Jurkat, Clone E6-1 (cell line): Measurements from ENCODE around the gene STX5.
"Not testable (repeated sequence)": the region's sequence is repeated elsewhere in the genome, so short reads cannot be mapped to it uniquely, and the experiment has no call there.

Experiments used
- DNase-seq: peaks from one replicate; pipeline ENCODE4 v3.0.0-alpha.2; 2011; ENCODE audit warnings: low read depth, low spot score
- H3K4me3 ChIP-seq: 2 replicates; pipeline ENCODE4 v1.5.1; 2011; ENCODE audit warnings: mild to moderate bottlenecking, low read length, control low read depth, moderate library complexity

The STX5 gene

DNA sequence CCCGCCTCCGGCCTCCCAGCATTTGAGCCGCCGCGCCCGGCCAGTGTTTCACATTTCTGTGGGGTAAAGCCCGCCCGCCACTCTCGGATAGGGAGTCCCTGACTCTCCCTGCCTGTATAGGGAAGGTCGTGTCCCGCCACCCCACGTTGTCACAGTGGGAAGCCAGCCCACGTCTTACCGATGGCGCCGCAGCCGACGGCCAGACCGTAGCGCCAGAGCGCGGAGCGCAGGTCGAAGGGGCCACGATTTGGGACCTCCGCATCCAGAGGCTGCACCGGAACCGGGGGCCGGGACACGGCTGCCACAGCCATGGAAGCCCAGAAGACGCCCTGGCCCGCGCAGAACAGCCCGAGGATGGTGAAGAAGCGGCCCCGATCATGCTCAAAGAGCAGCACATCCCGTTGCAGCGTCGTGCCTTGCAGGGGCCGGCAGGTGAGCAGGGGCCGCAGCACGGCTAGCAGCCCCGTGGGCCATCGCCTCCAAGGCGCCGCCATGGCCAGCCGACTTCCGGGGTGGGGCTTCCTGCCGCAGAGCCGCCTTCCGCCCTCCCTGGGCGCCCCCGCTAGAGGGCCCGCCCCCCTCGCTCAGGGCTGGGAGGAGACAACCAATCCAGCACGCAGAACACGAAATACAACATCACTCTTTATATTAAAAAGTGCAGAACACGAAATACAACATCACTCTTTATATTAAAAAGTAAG, 40.2 kb downstream of the STX5 start, which contains the start of gene TMEM223:
TSS of gene TMEM223 (minus strand) at position 506 of the 701 bp plus-strand sequence. CDS start at position 494, 12 bp downstream.
- peak within 1 kb of the TSS; percentile 90 for H3K4me3 ChIP-seq
- peak; percentile 63 for DNase-seq

- H3K4me3 ChIP-seq, result no peak overlapping the region
These were observed 42.3 kb downstream of the STX5 start for GRCh38 chr11:62789576-62789975.

GRCh38 chr11:62788991-62789390, 42.9 kb downstream of the STX5 start:
- no peak overlapping the region; the same call in 1 of the 2 replicates for H3K4me3 ChIP-seq

More at GRCh38 chr11:62789576-62789975, 42.3 kb downstream of the STX5 start:
- no peak for DNase-seq

DNA sequence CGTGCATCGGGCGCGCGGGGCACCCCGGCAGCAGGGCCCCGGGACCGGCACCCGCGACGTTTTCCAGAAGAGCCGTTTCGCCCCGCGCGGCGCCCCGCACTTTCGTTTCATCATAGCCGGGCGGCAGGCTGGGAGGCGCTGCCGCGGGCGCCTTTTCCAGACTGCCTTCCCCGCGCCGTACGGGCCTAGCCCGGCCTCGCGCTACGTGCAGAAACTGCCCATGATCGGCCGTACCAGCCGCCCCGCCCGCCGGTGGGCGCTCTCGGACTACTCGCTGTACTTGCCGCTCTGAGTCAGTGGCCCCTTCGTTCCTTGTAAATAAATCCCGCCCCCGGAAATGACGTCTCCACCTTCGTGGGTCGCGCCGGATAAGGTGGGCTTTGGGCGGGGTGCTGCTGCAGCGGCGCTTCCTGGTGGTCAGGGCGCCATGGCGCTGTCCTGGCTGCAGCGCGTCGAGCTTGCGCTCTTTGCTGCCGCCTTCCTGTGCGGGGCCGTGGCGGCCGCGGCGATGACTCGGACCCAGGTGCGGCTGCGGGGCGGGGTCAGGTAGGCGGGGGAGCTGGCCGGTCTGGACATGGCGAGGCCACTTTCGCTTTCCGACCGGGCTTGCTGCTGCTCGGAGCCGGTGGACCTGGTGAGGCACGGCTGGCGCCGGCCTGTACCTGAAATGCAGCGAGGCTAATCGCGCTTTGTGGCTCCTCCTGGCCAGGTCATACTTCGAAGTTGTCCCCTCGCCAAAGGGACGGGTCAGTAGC, 44.7 kb downstream of the STX5 start, which contains the start of gene TMEM179B:
TSS of gene TMEM179B (plus strand) at position 398 of the 755 bp plus-strand sequence. CDS start at position 428, 30 bp downstream.
- peak within 1 kb of the TSS; percentile 97 for H3K4me3 ChIP-seq
- peak; percentile 97 for DNase-seq

More at GRCh38 chr11:62788991-62789390, 42.9 kb downstream of the STX5 start:
- no peak for DNase-seq

DNA sequence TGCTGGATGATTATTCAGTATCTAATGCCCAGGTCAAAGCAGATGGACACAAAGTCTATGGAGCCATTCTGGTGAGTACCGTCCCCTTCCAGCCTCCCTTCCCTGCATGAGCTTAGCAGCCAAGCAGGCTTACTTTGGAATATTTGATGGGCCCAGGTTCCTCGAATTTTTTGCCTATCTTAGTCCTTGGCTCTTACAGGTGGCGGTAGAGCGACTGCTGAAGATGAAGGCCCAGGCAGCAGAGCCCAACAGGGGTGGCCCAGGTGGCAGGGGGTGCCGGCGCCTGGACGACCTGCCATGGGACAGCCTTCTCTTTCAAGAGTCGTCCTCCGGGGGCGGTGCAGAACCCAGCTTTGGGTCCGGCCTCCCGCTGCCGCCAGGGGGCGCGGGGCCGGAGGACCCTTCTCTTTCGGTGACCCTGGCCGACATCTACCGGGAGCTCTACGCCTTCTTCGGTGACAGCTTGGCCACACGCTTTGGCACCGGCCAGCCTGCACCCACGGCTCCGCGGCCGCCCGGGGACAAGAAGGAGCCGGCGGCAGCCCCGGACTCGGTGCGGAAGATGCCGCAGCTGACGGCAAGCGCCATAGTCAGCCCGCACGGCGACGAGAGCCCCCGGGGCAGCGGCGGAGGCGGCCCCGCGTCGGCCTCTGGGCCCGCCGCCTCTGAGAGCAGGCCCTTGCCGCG, 45.4 kb downstream of the STX5 start:
- H3K4me3 ChIP-seq, result peak overlapping the region; percentile 97
- DNase-seq, result peak; percentile 63

DNA sequence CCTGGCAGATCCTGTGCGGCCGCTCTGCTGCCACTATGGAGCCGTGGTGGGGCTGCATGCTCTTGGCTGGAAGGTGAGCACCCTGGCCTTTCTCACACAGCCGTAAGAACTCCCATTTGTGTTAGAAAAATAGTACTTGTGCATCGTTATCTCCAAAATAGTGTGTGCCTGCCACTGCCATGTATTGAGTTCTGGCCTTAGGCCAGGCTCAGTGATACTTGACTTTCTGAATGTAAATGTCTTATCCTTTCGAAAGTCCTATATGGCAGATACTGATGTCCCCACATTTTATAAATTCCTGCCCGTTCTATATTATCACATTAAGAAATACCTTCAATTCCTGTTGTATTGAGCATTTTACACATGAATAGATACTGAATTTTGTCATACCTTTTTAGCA, 49.1 kb downstream of the STX5 start:
- no peak for DNase-seq
- no peak overlapping the region for H3K4me3 ChIP-seq

DNA sequence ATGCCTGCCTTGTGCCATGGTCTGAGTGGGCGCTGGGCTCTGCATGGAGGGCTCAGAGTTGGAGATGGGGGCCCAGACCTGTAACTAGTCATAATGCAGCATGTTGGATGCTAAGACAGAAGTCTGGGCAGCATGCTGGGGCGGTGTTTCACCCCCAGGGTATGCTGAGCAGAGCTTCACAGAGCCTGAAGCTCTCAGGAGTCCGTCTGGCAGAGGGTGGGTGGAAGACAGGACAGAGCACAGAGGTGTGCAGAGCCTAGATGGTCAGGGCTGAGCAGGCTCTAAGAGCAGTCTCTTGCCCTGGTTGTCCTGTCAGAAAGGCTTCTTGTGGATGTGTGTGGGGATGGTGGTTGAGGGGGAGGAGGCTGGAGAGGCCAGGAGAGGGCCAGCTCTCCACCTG, 53.4 kb downstream of the STX5 start:
- DNase-seq, result no peak
- H3K4me3 ChIP-seq, result no peak overlapping the region

- DNase-seq, result no peak
- no peak overlapping the region for H3K4me3 ChIP-seq
These were observed 54.5 kb downstream of the STX5 start for GRCh38 chr11:62777389-62777788.

- H3K4me3 ChIP-seq, result no peak overlapping the region
- no peak for DNase-seq
These were observed 56.2 kb downstream of the STX5 start for GRCh38 chr11:62775646-62776045.

DNA sequence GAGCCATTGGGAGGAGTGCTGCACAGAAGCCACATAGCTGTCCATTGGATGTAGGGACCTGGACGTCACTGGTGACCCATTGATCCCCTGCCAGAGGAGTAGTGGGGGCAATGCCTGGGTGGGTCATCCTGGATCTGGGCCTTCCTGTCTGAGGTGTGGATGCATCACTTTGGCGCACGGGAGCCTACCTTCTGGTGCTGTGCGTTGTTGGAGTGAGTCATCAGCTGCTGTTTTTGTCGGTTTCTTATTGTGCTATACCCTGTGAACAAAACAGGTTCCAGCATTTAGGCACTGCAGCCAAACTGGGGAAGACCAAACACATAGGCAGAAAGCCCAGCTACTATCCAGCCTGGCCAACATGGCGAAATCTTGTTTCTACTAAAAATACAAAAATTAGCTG, 57.4 kb downstream of the STX5 start:
- no peak overlapping the region for H3K4me3 ChIP-seq
- no peak for DNase-seq

DNA sequence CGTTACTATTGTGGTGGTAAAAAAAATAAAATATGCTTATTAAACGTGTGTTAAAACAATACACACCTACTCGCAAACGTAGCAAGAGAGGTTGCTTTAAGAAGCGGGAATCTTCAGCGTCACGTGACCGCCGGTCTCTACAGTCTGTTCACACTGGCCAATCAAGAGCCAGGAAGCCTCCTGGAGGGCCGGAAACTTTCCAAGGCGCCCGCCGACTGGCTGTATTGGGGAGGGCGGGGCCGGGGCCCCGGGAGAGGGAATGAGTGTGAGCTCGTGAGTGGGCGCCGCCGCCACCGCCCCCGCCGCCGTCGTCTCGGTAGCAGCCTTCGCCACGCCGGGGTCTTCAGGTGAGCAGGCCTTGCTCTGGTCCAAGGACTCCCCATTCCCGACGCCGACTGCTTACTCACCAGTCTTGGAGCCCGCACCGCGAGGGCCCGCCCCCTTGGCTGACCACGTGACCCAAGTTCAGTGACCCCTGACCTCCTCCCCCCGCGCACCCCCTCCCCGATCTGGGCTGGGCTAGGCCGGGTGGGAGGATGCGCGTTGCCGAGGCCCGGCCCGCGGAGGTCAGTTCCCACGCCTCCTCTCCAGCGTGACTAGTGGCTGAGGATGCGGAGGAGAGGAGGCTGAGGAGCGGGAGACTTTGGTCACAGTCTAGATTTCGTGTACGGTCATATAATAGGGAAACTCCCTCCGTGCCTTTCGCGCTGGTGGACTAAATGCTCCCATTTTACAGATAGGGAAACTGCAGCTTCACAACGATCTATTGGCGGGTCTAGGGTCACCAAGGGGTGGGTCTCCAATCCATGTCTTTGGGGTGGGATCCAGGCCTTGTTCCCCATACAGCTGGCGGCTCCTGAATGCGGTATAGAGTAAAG, 60.5 kb downstream of the STX5 start, which contains the start of gene TAF6L:
TSS of gene TAF6L (plus strand) at position 253 of the 878 bp plus-strand sequence. CDS start 4,388 bp downstream, outside the sequence.
- peak; percentile 93 for DNase-seq
- peak within 1 kb of the TSS; percentile 72 for H3K4me3 ChIP-seq

GRCh38 chr11:62770778-62771143, 61.1 kb downstream of the STX5 start:
- no peak for DNase-seq
- peak overlapping the region; percentile 72 for H3K4me3 ChIP-seq

- H3K4me3 ChIP-seq, result peak overlapping the region; percentile 47
These were observed 71.0 kb downstream of the STX5 start for GRCh38 chr11:62760867-62761227.

GRCh38 chr11:62757846-62758788, 73.7 kb downstream of the STX5 start:
- H3K4me3 ChIP-seq, result no peak overlapping the region
- no peak for DNase-seq

More at GRCh38 chr11:62760867-62761227, 71.0 kb downstream of the STX5 start:
- not testable (repeated sequence) for DNase-seq
